SW 1271 (cell line): ENCODE data around the gene SCLY.
A peak's percentile ranks its signal among the peaks of the same experiment; 100 is the strongest.
"Not testable (repeated sequence)": the region's sequence is repeated elsewhere in the genome, so short reads cannot be mapped to it uniquely, and the experiment has no call there.

Source experiments
- DNase-seq, 2 experiments: peaks; one replicate each; lab custom pipeline; 2025; lab: John Stamatoyannopoulos, UW

Gene SCLY, protein sequence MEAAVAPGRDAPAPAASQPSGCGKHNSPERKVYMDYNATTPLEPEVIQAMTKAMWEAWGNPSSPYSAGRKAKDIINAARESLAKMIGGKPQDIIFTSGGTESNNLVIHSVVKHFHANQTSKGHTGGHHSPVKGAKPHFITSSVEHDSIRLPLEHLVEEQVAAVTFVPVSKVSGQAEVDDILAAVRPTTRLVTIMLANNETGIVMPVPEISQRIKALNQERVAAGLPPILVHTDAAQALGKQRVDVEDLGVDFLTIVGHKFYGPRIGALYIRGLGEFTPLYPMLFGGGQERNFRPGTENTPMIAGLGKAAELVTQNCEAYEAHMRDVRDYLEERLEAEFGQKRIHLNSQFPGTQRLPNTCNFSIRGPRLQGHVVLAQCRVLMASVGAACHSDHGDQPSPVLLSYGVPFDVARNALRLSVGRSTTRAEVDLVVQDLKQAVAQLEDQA

DNA sequence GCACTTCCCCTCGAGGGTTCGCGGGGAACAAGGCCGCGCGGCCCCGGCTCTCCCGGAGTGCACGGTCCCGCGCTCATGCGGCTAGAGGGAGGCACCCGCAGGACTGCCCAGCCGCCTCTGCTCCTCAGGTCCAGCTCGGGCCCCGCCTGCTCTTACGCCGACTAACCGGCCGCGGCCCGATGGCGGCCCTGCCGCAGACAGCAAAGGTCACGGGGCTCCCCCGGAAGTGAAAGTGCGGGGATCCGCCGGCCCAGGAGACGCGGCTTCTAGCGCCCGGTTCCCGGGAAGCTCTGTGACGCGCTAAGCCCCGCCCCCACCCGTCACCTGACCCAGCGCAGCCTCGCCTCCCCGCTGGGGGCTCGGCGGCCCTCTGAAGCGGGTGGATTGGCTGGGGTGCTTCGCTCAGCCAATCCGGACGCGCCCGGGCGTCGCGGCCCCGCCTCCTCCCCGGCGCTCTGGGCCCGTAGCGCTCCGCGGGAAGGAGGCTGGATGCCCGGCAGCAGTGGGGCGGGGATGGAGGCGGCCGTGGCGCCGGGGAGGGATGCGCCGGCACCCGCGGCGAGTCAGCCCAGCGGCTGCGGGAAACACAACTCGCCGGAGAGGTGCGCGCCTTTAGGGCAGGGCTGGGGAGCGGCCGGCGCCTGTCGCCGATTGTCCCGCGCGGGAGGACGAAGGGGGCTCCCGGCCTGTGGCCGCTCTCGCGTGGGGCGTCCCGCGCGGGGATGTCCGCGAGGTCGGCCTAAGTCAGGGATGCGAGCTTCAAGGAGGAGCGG is at the start of gene SCLY:
TSS of gene SCLY (plus strand) at position 460 of the 773 bp plus-strand sequence. CDS start at position 514, 54 bp downstream.
- peak; percentile 92 to 95 for DNase-seq

DNA sequence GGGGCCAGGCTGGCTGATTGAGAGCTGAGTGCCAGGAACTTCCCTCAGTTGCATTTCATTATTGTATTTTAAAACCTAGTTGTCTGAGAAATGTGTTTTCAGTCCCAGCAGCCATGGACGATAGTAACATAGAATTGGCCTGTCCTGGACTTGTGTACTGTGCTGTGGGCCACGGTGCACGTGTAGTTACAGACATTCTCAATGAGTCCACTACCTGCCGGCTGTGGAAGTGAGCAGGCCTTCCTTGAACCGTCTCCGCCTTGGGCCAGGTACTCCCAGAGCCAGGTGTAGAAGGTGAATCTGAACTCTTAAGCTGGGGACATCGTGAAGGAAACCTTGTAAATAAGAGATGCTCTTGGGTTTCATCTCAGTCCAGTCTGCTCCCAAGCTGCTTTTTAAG is 47.0 kb upstream of the SCLY start:
- no peak for DNase-seq

DNA sequence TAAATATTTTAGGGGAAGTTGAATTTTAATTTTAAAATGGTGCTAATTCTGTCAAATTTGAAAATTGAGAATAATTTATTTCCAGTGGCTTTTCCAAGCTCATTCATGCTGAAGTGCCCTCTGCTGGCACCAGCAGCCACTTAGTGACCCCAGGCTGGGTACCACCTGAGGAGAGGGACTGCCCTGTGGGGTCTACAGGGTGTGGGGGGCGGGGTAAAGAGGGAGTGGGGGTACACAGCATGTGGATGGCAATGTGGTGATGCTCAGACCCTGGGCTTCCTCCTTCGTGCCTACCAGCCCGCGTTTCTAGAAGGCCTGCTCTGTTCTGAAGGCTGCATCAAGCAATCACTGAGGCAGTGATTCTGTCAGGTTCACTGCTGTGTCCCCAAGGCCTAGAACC is 45.1 kb upstream of the SCLY start:
- no peak for DNase-seq

DNA sequence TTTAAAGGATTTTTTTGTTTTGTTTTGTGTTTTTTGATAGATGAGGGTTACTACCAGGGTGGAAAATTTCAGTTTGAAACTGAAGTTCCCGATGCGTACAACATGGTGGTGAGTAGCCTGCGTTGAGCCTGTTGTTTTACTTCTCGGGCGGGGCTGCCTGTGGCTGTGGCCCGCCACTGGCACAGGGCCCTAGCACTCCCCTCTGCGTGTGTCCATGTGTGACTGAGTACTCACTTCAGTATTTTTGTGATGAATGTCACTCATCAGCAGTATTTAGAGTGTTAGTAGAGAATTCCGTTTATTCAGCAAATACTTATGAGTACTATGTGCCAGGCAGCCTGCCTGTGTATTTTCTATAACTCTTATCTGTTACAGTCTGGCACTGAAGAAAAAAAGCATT is 44.3 kb upstream of the SCLY start:
- DNase-seq, result no peak

DNA sequence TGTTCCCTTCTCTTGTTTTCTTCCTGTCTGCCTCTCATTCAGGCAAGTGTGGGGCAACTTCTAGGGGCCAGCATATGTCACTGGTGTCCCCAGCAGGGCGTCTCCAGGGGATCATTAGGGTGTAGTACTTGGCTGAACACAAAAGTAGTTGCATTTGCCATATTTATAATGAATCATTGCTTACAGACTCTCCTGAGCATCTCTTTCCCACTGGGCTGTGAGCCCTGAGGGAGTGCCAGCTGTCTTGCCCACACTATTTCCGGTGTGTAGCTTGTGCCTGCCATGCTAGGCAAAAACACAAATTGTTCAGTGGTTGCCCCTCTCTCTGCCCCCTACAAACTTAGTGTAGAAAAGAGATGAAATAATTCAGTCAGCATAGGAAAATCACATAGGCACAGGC is 40.8 kb upstream of the SCLY start:
- no peak for DNase-seq

DNA sequence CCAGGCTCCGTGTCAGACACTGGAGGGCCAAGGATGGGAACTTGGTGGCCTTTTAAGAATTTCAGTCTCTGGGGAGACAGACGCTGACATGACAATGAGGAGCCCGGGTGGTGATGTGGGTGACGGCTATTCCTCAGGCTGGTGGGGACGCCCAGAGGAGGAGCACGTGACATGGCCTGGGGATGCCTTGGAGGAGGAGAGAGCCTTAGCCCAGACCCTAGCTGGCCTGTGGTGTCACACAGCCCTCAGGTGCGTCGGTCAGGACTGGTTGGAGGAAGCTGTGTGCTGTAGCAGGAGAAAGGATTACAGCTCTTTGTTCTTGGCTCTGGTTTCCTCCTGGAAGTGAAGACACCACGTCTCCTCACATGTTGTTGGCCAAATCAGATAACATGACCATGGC is 40.0 kb upstream of the SCLY start:
- DNase-seq, result no peak

DNA sequence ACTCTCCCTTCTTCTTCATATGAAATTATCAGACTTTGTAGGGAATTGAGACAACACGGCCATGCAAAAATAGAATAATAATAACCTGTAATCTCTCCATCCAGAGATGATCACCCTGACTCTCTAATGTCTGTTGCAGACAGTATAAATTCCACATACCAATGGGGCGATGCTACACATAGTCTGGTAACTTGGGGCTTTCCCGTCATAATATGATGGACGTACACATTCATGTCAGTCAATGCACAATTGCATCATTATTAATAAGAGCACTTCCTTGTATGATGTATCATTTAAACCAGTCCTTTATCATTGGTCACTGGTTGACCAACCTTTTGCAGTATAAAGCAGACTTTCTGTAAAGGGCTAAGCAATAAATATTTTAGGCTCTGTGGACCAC is 39.5 kb upstream of the SCLY start:
- no peak for DNase-seq

DNA sequence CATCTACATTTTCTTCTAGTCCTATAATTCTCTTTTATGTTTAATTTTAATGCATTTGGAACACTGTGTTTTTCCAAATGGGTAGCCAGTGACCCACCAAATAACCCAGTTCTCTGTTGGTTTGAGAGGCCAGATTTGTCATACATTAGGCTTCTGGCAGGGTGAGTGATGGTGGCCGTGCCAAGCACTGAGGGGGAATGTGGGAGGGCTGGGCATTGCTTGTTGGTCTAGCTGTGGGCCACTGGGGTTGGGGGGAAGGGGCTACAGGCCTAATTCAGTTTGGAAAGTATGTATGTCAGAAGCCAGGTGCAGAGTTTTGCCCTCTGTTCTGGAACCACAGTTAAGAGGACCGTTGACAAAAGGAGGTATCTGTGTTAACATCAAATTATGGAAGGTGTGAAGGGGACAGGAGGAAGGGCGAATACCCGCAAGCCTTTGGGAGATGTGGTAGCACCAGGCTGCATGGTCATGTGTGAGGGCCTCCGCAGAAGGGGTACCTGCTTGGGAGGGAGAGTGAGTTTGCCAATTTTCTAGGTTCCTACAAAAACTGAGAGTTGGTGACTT is 38.1 kb upstream of the SCLY start:
- no peak for DNase-seq

DNA sequence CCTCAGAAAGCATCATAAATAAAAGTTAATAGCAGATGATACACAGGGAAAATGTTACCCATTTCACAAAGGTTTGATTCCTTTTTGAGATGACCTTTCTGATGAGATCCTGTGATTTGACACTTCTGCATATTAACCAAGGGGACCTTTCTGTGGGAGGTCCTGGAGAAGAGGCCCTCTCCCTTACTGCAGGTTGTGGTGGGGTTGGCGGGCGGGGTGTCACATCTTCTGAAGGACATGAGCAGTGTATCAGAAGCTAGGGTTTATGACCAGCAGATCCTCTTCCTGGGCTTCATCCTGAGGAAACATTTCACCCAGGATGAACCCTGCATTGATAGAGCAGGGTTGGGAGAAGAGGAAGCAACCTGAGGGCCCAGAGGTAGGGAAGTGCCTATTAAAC is 37.2 kb upstream of the SCLY start:
- no peak for DNase-seq

DNA sequence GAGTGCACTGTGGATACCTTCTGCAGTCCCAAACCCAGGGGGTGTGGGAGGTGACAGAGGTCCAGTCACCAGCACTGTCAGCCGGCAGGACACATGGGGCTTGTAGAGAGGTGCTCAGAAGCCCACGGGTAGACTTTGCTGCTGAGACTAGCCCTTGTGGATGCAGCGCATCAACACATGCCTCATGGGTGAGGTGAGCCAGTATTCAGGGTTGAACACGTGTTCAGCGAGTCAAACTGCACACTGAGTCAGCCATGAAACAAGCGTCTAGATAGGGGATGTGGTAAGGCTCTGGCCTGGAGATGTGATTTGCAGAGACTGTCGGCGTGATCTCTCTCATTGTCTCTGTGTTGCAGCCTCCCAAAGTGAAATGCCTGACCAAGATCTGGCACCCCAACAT is 35.8 kb upstream of the SCLY start:
- DNase-seq, result no peak

DNA sequence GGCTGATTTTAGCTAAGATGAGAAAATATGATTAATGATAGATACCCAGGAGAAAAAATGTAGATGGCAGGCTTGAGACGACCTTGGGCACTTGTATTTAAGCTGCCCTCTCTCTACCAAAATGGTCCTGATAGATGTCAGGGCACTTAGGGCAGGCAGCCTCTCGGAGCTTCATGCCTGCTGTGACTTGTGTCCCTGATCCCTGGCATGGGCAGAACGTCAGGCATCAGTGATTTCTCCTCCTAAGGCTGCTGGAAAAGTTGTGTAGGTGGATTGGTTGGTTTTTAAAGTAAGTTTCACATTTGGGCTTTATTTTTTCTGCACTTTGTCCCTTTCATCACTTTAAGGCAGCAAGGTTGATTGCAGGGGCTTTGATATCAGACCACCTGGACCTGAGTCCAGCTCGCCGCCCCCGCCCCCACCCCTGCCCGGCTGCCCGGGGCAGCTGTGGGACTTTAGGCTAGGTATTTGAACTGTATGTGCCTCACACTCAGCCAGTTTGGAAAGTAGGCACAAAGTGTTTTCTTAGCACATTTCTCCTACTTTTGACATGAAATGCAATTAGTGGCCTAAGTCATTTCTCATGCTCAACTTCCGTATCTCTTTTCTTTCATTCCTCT is 35.0 kb upstream of the SCLY start:
- no peak for DNase-seq

DNA sequence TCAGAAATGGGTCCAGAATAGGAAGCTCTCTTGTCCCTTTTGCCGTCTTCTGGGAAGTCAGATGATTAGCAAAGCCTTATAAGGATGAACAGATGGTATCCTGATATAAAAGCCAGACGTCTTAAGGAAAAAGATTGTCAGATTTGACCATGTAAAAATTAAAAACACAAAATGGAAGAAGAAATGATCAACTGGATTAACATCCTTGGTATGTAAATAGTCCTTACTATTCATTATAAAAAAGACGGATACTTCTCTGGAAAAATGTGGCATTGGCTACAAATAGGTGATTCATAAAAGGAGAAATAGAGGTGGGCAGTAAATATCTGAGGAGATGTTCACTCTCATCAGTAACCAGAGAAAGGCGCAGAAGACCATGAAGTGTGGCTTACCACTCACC is 33.7 kb upstream of the SCLY start:
- no peak for DNase-seq

DNA sequence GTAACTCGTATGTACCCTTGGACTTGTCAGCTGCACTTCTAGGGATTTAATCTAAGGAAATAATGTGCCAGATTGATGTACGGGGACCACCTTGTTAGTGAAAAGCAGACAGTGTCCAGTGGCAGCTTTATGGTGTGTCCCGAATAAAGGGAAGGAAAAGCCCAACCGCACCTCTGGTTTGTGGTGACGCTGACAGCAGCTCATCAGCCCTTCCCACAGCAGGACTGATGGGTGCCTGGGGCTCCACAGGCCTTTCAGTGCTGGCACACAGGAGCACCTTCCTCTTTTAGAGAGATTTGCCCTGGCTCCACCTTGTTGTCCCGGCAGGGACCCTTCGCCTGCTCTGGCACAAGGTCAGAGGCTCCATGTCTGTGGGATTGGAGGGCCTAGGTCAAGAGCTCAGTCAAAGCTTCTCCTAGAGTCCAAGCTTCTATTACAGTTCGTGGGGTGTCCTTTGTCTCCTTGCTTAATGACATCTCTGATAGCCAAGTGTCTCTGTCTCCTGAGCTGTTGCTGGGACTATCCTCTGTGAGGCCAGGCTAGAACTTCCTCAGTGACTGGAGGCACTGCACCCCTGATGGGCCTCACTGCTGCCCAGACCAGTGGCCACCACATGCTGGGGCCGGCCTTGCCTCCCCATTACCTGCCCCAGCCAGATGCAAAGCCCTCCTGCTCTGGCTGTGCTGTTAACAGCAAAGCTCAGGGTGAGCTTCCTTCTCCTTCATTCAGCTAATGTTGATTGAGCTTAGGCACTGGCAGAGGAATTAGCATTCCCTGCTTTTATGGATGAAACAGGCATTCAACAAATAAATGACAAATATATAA is 33.0 kb upstream of the SCLY start:
- no peak for DNase-seq

DNA sequence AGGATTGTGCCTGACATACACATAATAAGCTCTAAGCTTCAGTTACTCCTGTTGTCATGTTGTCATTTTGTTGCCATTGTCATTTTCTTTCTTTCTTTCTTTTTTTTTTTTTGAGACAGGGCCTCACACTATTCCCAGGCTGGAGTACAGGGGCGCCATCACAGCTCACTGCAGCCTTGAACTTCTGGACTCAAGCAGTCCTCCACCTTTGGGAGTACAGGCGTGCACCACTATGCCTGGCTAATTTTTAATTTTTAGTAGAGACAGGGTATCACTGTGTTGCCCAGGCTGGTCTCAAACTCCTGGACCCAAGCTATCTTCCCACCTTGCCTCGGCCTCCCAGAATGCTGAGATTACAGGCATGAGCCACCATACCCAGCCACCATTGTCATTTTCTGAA is 30.9 kb upstream of the SCLY start:
- DNase-seq, result no peak

DNA sequence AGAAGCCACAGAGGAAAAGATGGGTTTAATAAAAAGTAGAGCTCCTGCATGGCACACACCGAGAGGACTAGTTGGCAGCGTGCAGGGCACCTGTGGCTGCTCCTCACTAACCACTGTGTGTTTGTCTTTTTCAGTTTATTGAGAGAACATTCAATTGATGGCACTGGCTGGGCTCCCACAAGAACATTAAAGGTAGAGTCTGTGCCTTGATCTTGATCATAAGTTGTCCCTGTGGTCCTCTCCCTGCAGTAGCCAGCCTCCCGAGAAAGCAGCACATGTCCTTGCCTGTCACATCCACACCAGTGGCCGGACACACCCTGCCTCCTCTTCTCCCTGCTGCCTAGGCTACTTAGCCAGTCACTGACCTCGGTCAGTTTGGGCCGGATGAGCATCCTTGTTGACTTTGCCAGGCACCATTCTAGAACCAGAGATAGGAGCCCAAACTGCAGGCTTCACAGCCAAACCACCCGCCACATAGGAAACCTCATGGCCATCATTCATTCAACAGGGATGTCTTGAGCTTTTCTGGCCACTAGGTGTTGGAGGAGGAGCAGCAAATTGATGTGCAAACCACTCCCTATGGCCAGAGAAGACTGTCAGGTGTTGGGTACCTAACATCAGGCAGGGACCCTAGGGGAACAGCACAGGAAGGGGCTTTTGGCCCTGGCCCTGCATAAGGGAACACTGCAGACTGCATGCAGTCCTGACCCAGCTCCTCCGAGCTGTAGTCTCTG is 30.2 kb upstream of the SCLY start:
- no peak for DNase-seq

DNA sequence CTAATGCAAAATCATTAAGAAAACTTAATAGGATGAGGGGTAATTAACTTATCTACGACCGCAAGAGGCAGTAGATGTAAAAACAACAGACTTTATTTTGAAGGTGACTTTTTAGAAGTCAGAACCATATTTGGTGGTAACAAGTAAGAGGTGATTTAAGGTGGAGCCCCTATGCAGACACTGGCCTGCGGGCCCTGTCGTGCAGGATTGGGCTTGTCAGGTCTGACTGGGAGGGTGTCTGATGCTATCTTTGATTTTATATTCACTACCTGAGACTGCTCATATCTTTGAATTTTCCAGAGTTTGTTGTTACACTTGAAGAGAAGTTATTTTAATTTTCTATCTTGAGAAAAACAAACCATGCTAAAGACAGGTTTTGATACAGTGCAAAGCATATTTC is 29.1 kb upstream of the SCLY start:
- DNase-seq, result no peak

DNA sequence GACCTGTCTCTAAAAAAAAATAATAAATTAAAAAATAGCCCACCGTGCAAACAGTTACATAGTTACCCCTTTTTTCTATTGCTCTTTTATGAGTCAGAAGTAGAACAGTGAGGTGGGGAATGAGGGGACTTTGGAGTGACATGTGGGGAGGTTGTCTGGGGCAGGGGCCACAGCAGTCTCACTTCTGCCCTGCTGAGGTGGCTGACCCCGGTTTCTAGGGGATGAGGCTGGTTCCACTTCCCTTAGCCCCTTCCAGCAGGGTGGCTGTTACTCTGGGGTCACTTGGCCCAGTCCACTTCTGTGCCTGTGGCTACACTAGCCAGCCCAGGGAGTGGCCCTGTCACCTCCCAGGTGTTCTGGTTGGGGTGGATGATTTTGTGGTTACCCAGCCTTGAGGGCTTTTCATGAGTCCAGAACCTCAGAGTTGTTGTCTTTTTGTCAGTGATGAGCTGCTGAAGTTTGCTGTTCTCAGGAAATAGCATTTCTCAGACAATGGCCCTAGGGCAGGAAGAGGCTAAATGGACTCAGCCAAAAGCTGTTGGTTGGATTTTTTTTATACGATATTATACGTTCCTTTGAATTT is 28.0 kb upstream of the SCLY start:
- DNase-seq, result no peak

DNA sequence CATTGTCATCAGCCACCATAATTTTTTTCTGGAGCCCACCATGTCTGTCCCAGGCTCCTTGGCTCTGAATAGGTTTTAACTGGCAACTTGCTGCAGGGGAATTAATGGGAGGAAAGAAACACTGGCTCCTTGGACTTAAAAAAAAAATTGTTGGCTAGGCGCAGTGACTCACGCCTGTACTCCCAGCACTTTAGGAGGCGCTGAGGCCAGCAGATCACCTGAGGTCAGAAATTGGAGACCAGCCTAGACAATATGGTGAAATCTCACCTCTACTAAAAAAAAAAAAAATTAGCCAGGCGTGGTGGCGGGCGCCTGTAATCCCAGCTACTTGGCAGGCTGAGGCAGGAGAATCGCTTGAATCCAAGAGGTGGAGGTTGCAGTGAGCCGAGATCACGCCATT is 26.8 kb upstream of the SCLY start:
- DNase-seq, result not testable (repeated sequence)

DNA sequence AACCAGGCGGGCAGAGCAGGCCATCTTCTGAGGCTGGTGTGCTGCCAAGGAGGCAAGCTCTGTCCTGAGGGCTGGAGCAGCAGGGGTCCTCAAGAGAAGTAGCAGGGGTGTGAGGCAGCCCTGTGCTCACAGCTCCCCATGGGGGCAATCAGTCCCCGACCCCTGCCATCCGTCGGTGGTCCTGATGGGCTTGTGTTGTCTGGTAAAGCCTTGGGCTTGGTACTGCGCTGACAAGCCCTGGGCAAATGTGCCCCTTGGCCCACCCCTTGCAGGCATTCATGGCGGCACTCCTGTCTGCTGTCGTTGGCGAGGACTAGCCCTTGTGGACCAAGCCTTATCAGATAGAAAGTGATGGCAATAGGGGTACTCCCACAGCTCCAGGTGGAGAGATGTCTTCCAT is 22.6 kb upstream of the SCLY start:
- DNase-seq, result no peak

DNA sequence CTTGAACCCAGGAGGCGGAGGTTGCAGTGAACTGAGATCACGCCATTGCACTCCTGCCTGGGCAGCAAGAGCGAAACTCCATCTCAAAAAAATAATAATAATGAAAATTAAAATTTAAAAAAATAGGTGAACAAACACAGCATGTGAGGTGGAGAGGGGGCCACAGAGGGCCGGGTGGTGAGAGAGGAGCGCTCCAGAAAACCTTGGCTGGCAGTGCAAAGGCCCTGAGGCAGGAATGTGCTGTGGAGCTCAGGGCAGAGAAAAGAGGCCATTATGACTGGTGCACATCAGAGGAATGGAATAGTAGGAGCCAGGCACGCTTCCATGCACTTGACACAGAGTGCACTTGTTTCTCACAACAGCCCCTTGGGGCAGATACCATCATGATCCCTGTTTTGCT is 21.6 kb upstream of the SCLY start:
- no peak for DNase-seq

DNA sequence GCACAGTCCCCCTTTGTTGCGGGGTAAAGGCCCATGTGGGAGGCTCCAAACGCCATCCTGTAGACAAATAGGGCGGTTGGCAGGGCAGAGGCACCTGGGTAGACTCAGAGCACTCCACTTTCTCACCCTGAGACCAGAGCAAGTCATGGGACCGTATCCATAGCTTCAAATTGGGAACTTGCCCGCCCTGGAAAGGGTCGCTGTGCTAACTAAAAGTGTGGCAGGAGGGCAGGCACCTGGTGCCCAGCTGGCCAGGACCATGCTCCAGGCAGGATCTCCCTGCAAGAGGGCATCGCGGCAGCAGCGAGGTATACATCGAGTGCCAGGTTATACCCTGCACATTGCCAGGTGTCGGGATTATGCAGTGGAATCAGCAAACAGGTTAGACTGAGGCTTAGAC is 20.8 kb upstream of the SCLY start:
- DNase-seq, result no peak
